Activated naive CD4-positive, alpha-beta T cell treated with anti-CD3 and anti-CD28 coated beads for 36 hours (primary cell): Measurements from ENCODE around the gene TSPAN5. TPM values are rescaled to one million over a fixed set of nuclear protein-coding genes. Genes with fewer than 3 reads are reported as not detected.

Source experiments
- CTCF ChIA-PET: fragments of 350-600 bp; sonication (Branson Sonifier 250); formaldehyde crosslinking; loops from one replicate; lab custom pipeline; 2021; ENCODE audit warnings: antibody characterized with exemption; lab: Charles Lee
- DNase-seq: peaks from one replicate; pipeline ENCODE4 v3.0.0-alpha.2; 2020
- H3K27ac Mint-ChIP-seq: one replicate; pipeline ENCODE4 v1.8.0; 2021; ENCODE audit warnings: mild to moderate bottlenecking, mixed read lengths
- H3K27me3 Mint-ChIP-seq: one replicate; pipeline ENCODE4 v1.8.0; 2021; ENCODE audit warnings: low read depth, mixed read lengths
- H3K36me3 Mint-ChIP-seq: one replicate; pipeline ENCODE4 v1.8.0; 2021; ENCODE audit warnings: low read depth, mixed read lengths
- H3K4me1 Mint-ChIP-seq: one replicate; pipeline ENCODE4 v1.8.0; 2021; ENCODE audit warnings: low read depth, mixed read lengths
- H3K4me3 Mint-ChIP-seq: one replicate; pipeline ENCODE4 v1.8.0; 2021; ENCODE audit warnings: mild to moderate bottlenecking, moderate library complexity, mixed read lengths
- H3K9me3 Mint-ChIP-seq: one replicate; pipeline ENCODE4 v1.8.0; 2021; ENCODE audit warnings: mixed read lengths
- intact Hi-C: fragments of 100-400 bp; cut with micrococcal nuclease; formaldehyde crosslinking; loops from one replicate; pipeline ENCODE4 v1.15.1; 2023
- total RNA-seq, 2 experiments: library from RNA; stranded (reverse); gene quantifications; one replicate each; pipeline ENCODE4 v1.2.3, GENCODE V29; 2021

TSPAN5 gene
- total RNA-seq, 2 experiments from 2014 or later, result 12.5 to 13.1 TPM

GRCh38 chr4:98656886-98657285, 1.5 kb downstream of the TSPAN5 start:
- CTCF ChIA-PET, result no interaction called here
- intact Hi-C loops, result loop anchor here (1.0 kb wide), 2 partner anchors 12 to 431 kb away; partner anchors contain the start of gene ADH5
- peaks cover 10% of the 10 kb centered on the region for H3K36me3 Mint-ChIP-seq
- DNase-seq, result no peak
- H3K27ac Mint-ChIP-seq, result no peak overlapping the region
- H3K4me3 Mint-ChIP-seq, result peak overlapping the region; percentile 98
- H3K9me3 Mint-ChIP-seq, result no peaks in the 10 kb centered on the region
- H3K4me1 Mint-ChIP-seq, result peaks cover 67% of the 10 kb centered on the region
- H3K27me3 Mint-ChIP-seq, result no peaks in the 10 kb centered on the region

GRCh38 chr4:98656443-98656842, 2.0 kb downstream of the TSPAN5 start:
- Mint-ChIP-seq H3K36me3 (peaks cover 10% of the 10 kb centered on the region), H3K27ac (no peak overlapping the region), H3K27me3 (no peaks in the 10 kb centered on the region), H3K4me3 (peak overlapping the region; percentile 98), H3K4me1 (peaks cover 64% of the 10 kb centered on the region), H3K9me3 (no peaks in the 10 kb centered on the region)
- intact Hi-C loops, result no loop called here
- no peak for DNase-seq
- CTCF ChIA-PET, result interaction anchor here (1.0 kb wide), 1 partner anchor 43 kb away, joined by 3 read pairs; no protein-coding TSS in a partner anchor

- peaks cover 10% of the 10 kb centered on the region for H3K36me3 Mint-ChIP-seq
- no peak overlapping the region for H3K27ac Mint-ChIP-seq
Measured at GRCh38 chr4:98653890-98654867, 4.2 kb downstream of the TSPAN5 start.

GRCh38 chr4:98652996-98653395, 5.4 kb downstream of the TSPAN5 start:
- Mint-ChIP-seq H3K27me3 (no peaks in the 10 kb centered on the region), H3K36me3 (peaks cover 10% of the 10 kb centered on the region), H3K27ac (no peak overlapping the region), H3K4me1 (peaks cover 47% of the 10 kb centered on the region), H3K9me3 (no peaks in the 10 kb centered on the region), H3K4me3 (no peak overlapping the region)
- no peak for DNase-seq
- intact Hi-C loops, result no loop called here
- CTCF ChIA-PET, result no interaction called here

More at GRCh38 chr4:98653890-98654867, 4.2 kb downstream of the TSPAN5 start:
- Mint-ChIP-seq H3K9me3 (no peaks in the 10 kb centered on the region), H3K4me3 (no peak overlapping the region), H3K4me1 (peaks cover 51% of the 10 kb centered on the region), H3K27me3 (no peaks in the 10 kb centered on the region)
- CTCF ChIA-PET, result interaction anchor here (1.3 to 1.6 kb wide), 2 partner anchors 8 to 187 kb away, joined by 4 to 6 read pairs; no protein-coding TSS in a partner anchor
- intact Hi-C loops, result no loop called here
- no peak for DNase-seq

- no peak overlapping the region for H3K27ac Mint-ChIP-seq
- H3K27me3 Mint-ChIP-seq, result no peaks in the 10 kb centered on the region
- H3K4me3 Mint-ChIP-seq, result no peak overlapping the region
- no peak for DNase-seq
- H3K36me3 Mint-ChIP-seq, result no peaks in the 10 kb centered on the region
- CTCF ChIA-PET, result no interaction called here
- intact Hi-C loops, result no loop called here
- H3K4me1 Mint-ChIP-seq, result peaks cover 38% of the 10 kb centered on the region
- H3K9me3 Mint-ChIP-seq, result no peaks in the 10 kb centered on the region
Measured at GRCh38 chr4:98648602-98649001, 9.8 kb downstream of the TSPAN5 start.

- Mint-ChIP-seq H3K4me3 (no peak overlapping the region), H3K9me3 (no peaks in the 10 kb centered on the region), H3K27ac (no peak overlapping the region), H3K27me3 (no peaks in the 10 kb centered on the region), H3K36me3 (no peaks in the 10 kb centered on the region), H3K4me1 (peaks cover 48% of the 10 kb centered on the region)
- DNase-seq, result no peak
- CTCF ChIA-PET, result interaction anchor here (0.7 to 1.0 kb wide), 2 partner anchors 9 to 398 kb away, joined by 3 to 4 read pairs; no protein-coding TSS in a partner anchor
- intact Hi-C loops, result no loop called here
Measured at GRCh38 chr4:98646422-98646821, 12.0 kb downstream of the TSPAN5 start.

- intact Hi-C loops, result loop anchor here (1.0 kb wide), 1 partner anchor 12 kb away; no protein-coding TSS in a partner anchor
- Mint-ChIP-seq H3K27ac (no peak overlapping the region), H3K4me3 (no peak overlapping the region), H3K36me3 (no peaks in the 10 kb centered on the region), H3K9me3 (no peaks in the 10 kb centered on the region), H3K27me3 (no peaks in the 10 kb centered on the region), H3K4me1 (peaks cover 47% of the 10 kb centered on the region)
- CTCF ChIA-PET, result interaction anchor here (1.0 kb wide), 1 partner anchor 10 kb away, joined by 4 read pairs; no protein-coding TSS in a partner anchor
- DNase-seq, result no peak
Measured at GRCh38 chr4:98645527-98645926, 12.9 kb downstream of the TSPAN5 start.

GRCh38 chr4:98643755-98644154, 14.7 kb downstream of the TSPAN5 start:
- Mint-ChIP-seq H3K27ac (peak overlapping the region; percentile 55), H3K4me3 (peak overlapping the region; percentile 31), H3K36me3 (no peaks in the 10 kb centered on the region), H3K9me3 (no peaks in the 10 kb centered on the region), H3K4me1 (peaks cover 57% of the 10 kb centered on the region), H3K27me3 (no peaks in the 10 kb centered on the region)
- no peak for DNase-seq
- intact Hi-C loops, result loop anchor here (1.0 to 5.0 kb wide), 3 partner anchors 20 to 161 kb away; no protein-coding TSS in a partner anchor
- CTCF ChIA-PET, result no interaction called here

GRCh38 chr4:98642991-98643426, 15.4 kb downstream of the TSPAN5 start:
- CTCF ChIA-PET, result interaction anchor here (0.6 kb wide), 1 partner anchor 373 kb away, joined by 5 read pairs; no protein-coding TSS in a partner anchor
- no peaks in the 10 kb centered on the region for H3K27me3 Mint-ChIP-seq
- intact Hi-C loops, result loop anchor here (1.0 to 5.0 kb wide), 3 partner anchors 20 to 161 kb away; no protein-coding TSS in a partner anchor
- no peaks in the 10 kb centered on the region for H3K36me3 Mint-ChIP-seq
- no peak overlapping the region for H3K4me3 Mint-ChIP-seq
- no peak overlapping the region for H3K27ac Mint-ChIP-seq
- peak; percentile 28 for DNase-seq
- no peaks in the 10 kb centered on the region for H3K9me3 Mint-ChIP-seq
- peaks cover 63% of the 10 kb centered on the region for H3K4me1 Mint-ChIP-seq

GRCh38 chr4:98641906-98642668, 16.3 kb downstream of the TSPAN5 start:
- intact Hi-C loops, result loop anchor here (5.0 kb wide), 1 partner anchor 160 kb away; no protein-coding TSS in a partner anchor
- Mint-ChIP-seq H3K4me3 (no peak overlapping the region), H3K4me1 (peaks cover 62% of the 10 kb centered on the region), H3K27ac (no peak overlapping the region), H3K9me3 (no peaks in the 10 kb centered on the region), H3K36me3 (no peaks in the 10 kb centered on the region), H3K27me3 (no peaks in the 10 kb centered on the region)
- CTCF ChIA-PET, result interaction anchor here (0.6 to 1.1 kb wide), 3 partner anchors 165 to 372 kb away, joined by 3 to 5 read pairs (median 4); partner anchors contain the start of gene EIF4E
- DNase-seq, result no peak

- no peak overlapping the region for H3K27ac Mint-ChIP-seq
- CTCF ChIA-PET, result interaction anchor here (1.1 kb wide), 1 partner anchor 164 kb away, joined by 3 read pairs; no protein-coding TSS in a partner anchor
- intact Hi-C loops, result loop anchor here (5.0 kb wide), 1 partner anchor 159 kb away; no protein-coding TSS in a partner anchor
- H3K4me1 Mint-ChIP-seq, result peaks cover 61% of the 10 kb centered on the region
- no peaks in the 10 kb centered on the region for H3K36me3 Mint-ChIP-seq
- H3K4me3 Mint-ChIP-seq, result no peak overlapping the region
- H3K9me3 Mint-ChIP-seq, result no peaks in the 10 kb centered on the region
- DNase-seq, result no peak
- no peaks in the 10 kb centered on the region for H3K27me3 Mint-ChIP-seq
Measured at GRCh38 chr4:98641376-98641775, 17.0 kb downstream of the TSPAN5 start.
